ENCODE data around the gene SERPINI1.
A peak's percentile ranks its signal among the peaks of the same experiment; 100 is the strongest.

The SERPINI1 gene

GRCh38 chr3:167735233-167736138, at the start of gene SERPINI1:
Gene SERPINI1 (plus strand): TSS chr3:167735721. CDS start chr3:167789129, 53,408 bp downstream.
- DNase-seq (ENCODE audit: low spot score) = peak; percentile 85

DNA sequence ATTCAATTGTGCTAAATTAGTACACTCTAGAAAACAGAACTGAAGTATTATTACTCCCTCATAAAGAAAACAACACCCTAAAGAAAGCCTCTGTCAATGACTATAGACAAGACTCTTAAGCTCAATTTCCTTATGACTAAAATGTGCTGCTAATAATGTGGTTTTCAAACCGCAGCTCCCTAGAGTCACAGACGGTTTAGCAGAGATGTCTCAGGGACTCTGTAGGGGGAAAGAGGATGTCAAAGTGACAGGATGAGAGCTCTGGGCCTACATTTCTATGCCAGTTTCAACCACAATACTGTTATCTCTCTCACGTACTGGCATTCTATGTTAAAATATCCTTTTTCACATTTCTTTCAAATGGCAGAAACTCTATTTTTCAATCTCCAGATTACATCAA, 44.2 kb upstream of the SERPINI1 start:
- DNase-seq (ENCODE audit: low spot score) = no peak

DNA sequence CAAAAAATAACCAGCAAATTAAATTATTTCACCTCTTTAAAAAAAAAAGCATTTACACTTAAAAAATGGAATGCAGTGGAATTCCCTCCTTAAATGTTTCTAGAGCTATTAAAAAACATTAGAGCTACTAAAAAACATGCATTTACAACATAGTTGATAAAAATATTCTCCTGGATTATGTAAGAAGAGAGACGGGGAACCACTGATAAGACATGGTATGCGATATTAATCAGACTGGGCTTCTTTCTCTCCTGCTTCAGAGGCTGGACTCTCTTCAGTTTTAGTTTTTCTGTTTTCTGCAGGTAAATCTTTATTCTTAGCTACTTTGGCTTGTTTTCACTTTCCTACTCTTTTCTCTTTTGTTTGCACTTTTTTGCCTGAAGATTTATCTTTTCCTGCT, 41.4 kb upstream of the SERPINI1 start:
- DNase-seq (ENCODE audit: low spot score) = no peak

DNA sequence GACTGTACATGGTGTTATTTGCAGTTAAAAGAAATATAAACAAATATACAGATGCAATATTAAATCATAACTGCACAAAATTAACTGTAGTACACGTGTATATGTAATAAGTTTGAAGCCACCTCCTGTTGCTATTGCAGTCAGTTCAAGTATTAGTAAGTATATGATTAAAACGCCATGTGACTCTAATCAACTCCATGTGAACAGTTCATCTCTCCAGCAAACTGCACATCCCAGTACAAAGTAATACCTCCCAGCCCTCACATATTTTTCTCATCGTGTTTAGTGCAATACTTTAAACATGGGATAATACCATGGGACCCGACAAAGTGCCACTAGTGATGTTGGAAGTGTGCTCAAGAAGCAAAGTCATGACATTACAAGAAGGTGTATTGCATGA, 35.5 kb upstream of the SERPINI1 start:
- DNase-seq (ENCODE audit: low spot score) = no peak

GRCh38 chr3:167700926-167701325, 34.6 kb upstream of the SERPINI1 start:
- DNase-seq (ENCODE audit: low spot score) = no peak

GRCh38 chr3:167705840-167706239, 29.7 kb upstream of the SERPINI1 start:
- no peak for DNase-seq (ENCODE audit: low spot score)

DNA sequence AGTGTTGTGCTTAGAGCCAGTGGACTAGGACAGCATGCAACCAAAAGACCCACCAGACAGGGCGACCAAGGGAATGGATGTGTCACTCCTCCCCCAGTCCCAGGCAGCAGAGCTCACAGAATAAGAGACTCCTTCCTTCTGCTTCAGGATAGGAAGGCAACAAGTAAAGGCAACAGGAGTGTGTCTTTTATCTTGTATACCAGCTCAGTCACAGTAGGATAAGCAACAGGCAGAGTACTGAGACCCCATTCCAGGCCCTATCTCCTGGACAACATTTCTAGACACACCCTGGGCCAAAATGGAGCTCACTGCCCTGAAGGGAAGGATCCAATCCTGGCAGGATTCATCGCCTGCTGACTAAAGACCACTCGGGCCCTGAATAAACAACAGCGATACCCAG, 25.8 kb upstream of the SERPINI1 start:
- DNase-seq (ENCODE audit: low spot score) = no peak

- DNase-seq (ENCODE audit: low spot score) = no peak
Measured at GRCh38 chr3:167710552-167710951, 25.0 kb upstream of the SERPINI1 start.

DNA sequence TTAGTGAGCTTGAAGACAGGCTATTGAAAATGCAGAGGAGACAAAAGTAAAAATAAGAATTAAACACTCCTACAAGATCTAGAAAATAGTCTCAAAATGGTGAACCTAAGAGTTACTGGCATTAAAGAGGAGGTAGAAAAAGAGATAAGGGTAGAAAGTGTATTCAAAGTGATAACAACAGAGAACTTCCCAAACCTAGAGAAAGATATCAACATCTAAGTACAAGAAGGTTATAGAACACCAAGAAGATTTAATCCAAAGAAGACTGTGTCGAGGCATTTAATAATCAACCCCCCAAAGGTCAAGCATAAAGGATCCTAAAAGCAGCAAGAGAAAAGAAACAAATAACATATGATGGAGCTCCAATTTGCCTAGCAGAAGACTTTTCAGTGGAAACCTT, 24.1 kb upstream of the SERPINI1 start:
- no peak for DNase-seq (ENCODE audit: low spot score)

- no peak for DNase-seq (ENCODE audit: low spot score)
Measured at GRCh38 chr3:167712445-167712844, 23.1 kb upstream of the SERPINI1 start.

DNA sequence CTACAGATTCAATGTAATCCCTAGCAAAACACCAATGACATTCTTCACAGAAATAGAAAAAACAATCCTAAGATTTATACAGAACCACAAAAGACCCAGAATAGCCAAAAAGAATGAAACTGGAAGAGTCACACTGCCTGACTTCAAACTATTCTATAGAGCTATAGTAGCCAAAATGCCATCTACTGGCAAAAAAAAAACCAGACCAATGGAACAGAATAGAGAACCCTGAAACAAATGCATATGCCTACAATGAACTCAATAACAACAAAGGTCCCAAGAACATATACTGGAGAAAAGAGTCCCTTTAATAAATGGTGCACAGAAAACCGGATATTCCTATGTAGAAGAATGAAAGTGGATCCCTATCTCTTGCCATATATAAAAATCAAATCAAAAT, 20.6 kb upstream of the SERPINI1 start:
- no peak for DNase-seq (ENCODE audit: low spot score)

DNA sequence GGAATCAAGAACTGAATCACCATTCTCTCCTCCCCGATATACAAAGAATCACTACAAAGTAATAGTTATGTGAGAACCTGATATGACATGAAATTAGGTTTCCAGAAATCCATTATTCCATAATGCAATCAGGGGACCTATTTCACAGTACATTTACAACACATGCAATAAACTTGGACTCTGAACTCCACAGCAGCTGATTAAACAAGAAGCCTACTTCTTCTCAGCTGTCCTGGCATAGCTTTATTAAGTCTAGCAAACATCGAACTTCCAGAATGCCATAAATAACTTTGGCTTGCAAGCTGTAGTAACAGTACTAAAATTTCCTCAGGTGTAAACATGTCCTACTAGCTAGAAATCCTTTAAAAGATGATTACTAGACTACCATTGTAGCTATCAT, 18.6 kb upstream of the SERPINI1 start:
- no peak for DNase-seq (ENCODE audit: low spot score)

DNA sequence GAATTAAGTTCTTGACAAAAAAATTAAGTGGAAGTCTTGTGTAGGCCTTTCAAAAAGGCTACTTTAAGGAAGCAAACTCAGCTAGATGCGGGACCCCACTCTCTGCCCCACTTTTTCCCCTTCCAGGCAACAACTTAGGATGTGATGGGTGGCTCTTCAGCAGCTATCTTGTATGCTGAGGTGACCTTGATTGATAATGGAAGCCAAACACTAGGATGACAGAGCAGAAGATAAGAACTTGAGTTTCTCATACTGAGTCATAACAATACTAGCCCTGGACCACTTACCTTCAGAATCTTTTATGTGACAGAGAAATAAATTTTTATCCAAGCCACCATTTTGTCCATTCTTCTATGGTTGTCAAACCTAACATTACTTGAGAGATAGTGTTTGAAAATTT, 16.9 kb upstream of the SERPINI1 start:
- DNase-seq (ENCODE audit: low spot score) = no peak

DNA sequence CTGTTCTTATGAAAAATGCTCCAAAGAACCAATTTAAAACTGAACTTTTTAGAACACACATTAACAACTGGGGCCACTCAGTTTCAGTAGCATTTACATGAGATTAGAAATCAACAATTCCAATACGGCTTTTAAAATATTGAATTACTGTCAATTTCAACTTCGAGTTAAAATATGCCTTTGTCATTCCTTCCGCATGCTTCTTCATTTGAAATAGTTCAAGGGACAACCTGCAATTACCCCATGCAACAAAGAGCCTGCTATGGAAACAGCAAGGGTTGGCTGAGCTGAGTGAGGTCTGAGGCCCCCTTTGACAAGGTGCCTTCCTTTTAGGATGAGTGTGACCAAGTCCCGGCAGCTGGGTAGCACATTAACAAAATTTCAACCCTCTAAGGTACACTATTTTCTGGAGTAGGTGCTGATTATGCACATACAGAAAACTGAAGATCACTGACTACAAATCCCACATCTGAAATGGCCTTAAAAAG, 12.5 kb upstream of the SERPINI1 start:
- DNase-seq (ENCODE audit: low spot score) = peak; percentile 18

DNA sequence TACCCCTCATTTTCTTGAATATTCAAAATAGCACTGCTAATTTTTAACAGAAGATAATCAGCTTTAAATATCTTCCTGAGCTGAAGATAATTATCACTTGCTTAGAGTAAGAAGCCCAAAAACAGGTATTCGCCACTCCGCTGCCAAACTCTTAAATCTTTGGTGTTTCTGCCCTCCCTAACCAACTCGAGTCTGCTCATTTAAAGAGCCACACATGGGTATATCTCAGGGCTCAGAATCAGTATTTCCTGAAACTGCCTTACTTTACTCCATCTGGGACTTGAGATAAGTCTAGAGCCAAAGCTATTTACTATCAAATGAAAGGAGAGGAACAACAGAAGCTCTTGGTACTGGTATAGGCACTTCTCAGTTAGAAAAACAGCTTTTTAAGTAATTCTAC, 11.6 kb upstream of the SERPINI1 start:
- peak; percentile 88 for DNase-seq (ENCODE audit: low spot score)

DNA sequence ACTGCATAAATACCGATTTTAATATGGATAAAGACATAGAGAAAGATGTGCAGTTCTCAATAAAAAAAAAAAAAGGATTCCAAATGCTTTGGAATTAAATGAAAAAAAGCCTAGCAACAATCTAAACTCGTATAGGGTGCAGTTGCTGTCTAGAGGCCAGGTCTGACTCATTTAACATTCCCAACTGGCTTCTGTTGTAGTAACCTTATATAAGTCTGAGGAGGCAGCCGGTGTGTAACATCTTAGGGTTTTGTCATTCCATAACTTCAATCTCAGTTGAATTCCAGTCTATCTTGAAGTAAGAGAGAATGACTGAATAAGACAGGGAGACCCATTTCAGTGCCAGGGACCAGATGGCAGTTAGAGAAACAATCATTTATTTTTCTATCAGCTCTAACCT, 7.3 kb upstream of the SERPINI1 start:
- DNase-seq (ENCODE audit: low spot score) = peak; percentile 35

DNA sequence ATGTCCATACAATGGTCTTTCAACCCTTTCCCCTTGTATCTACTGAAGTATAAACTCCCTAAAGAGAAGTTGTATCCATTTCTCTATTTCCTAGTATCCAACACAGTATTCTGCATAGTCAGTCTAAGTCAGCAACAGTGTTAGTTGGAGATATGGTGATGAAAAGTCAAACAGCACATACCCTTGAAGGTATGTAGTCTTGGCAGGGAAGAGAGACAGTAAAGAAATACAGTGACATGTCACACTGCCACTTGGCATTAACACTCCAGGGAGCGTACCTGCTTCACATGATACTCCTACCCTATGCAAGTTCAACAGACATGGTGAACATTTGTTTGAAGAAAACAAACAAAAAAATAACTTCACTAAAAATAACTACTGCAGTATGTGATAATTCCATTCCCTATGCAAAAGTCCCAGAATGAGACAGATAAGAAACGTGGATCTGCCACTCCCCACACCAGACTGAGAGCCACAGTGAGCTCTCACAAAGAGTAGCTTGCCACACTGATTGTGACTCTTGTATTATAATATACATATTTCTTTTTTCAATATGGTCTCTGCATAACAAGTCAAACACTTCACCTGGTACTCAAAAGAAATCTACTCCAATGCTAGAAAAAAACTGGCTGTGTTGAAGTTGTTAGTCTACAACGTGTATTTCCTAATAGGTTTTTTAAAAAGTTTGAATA, 6.7 kb upstream of the SERPINI1 start:
- peak; percentile 68 for DNase-seq (ENCODE audit: low spot score)

DNA sequence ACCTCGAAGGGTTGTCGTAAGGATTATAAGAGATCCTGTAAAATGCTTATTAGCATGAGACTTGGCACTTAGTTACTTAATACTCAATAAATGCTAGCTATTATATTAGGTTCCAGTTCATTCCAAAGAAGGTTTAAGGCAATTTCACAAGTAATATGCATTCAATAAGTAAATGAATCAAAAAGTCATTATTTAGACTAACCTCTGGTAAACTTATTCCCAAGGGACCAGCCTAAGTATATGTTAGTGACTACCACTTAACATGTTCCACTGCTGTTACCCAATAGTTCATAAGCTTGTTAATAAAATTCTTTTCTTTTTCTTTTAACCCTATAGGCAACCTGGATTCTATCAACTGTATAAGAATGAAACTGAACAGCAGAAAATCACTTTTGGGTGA, 5.9 kb upstream of the SERPINI1 start:
- DNase-seq (ENCODE audit: low spot score) = peak; percentile 22

DNA sequence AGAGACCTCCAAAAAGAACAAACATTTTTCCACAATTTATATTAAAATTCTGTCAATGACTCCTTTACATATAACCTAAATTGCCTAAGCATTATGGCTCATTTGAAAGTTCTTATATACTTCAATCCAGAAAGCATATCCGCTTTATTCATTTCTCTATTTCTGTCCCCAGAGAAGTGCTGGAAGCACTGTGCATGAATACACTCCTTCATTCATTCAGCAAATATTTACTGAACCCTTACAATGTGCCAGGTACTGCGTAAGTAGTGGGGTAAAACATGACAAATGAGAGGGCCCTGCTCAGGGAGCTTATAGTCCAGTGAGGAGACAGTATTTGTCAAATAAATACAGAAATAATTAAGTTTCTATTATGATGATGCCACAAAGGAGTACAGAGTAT, 4.1 kb upstream of the SERPINI1 start:
- no peak for DNase-seq (ENCODE audit: low spot score)

DNA sequence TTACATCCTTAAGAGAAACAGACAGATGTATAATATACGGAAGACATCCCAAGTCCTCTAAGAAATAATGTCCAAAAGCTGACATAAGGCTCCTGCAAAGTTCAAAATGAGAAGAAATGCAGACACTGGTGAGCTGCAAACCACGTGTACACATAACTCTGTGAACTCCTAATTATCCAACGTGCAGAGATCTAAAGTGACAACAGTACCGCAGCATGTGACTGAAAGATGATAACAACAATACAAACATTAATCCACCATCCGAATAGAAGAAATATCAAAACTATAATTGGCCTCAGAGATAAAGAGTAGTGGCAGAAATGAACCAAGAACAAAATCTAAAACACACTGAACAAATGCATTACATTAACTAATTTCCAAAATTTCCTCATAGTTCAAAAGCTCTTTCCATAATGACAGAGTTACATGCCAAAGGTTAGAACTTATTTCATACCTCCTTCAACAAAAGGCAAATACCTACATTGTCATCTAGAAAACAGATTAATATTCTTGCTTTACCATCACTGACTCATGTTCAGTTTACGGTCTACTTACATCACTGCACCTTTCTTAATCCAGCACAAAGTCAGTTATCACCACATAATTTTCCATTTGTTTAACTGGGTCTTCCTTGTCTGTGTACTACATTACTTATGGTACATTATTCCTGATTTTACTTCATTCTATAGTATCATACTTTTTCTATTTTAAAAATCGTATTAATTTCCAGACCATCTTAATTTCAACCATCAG, 3.0 kb upstream of the SERPINI1 start:
- peak; percentile 20 for DNase-seq (ENCODE audit: low spot score)

DNA sequence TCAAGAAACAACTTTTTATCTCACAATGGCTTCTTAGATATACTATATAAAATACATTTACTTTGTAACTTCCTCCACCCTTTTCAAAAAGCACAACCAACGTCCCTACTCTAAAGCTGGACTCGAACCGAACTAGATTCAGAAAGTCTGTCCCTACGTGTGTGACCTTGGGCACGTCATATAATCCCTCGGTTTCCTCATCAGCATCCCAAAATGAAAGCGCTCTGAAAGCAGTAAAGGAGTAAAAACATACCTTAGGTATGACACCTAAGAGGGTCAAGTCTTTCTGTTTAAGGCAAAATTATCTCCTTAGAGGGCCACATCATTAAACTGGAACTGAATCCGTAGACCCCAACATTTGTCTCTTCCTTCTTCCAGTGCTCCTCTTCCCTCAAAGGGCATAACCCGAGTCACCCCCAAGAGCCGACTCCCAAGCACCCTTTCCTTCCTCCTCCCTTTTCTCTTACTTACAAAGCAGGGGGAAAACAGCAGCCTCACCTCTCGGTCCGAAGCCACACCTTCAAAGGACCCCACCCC, 1.5 kb upstream of the SERPINI1 start:
- DNase-seq (ENCODE audit: low spot score) = peak; percentile 54

Measured in hematopoietic multipotent progenitor cell treated with erythropoietin and hydrocortisone succinate and interleukin-3 and kit ligand, for 15 days (in vitro differentiated cells).